Peyer's patch (tissue), 4 donors: ENCODE results near the gene PTGER3. TPM values are rescaled to one million over a fixed set of nuclear protein-coding genes. Genes with fewer than 3 reads are reported as not detected.

Experiments used
- DNase-seq, 3 donors: peaks; one replicate each; pipeline ENCODE4 v3.0.0-alpha.2; 2017 to 2019
- H3K27ac ChIP-seq, 4 donors: fragments of 200-600 bp; sonication (generic); one replicate each; pipeline ENCODE4 v1.5.1; 2016 to 2019
- H3K27me3 ChIP-seq, 2 donors: fragments of 200-600 bp; sonication (generic); one replicate each; pipeline ENCODE4 v1.5.1; 2019
- H3K36me3 ChIP-seq, 3 donors: fragments of 200-600 bp; sonication (generic); one replicate each; pipeline ENCODE4 v1.5.1; 2016 to 2019
- H3K4me1 ChIP-seq, 4 donors: fragments of 200-600 bp; sonication (generic); one replicate each; pipeline ENCODE4 v1.5.1; 2016 to 2019
- H3K4me3 ChIP-seq, 4 donors: fragments of 200-600 bp; sonication (generic); 1 replicate in 3 of 4; 2 replicates in 1 of 4; pipeline ENCODE4 v1.5.1; 2016 to 2019; ENCODE audit warnings: mild to moderate bottlenecking in 1 of 4
- H3K9me3 ChIP-seq, 4 donors: fragments of 200-600 bp; sonication (generic); one replicate each; pipeline ENCODE4 v1.5.1; 2016 to 2019; ENCODE audit warnings: mild to moderate bottlenecking in 1 of 4
- POLR2A ChIP-seq, 2 donors: fragments of 450-650 bp; IDR thresholded peaks; one replicate each; pipeline ENCODE4 v1.5.1; 2017; ENCODE audit warnings: antibody characterized with exemption in 2 of 2, mild to moderate bottlenecking in 2 of 2, moderate library complexity in 2 of 2
- total RNA-seq, 4 donors: library from RNA; depleted of rRNA; stranded (reverse); fragments of >200 nt; gene quantifications; one replicate each; pipeline ENCODE4 v1.1.0, GENCODE V29; 2016
- TF ChIP-seq, protein P1 (sequence below), 6 experiments: fragments of 450-650 bp in 4 of 6; fragments of 200-600 bp in 2 of 6; sonication (generic) in 1 of 6; IDR thresholded peaks; one replicate each; pipeline ENCODE4 v1.5.1; 2017 to 2019; ENCODE audit warnings: antibody characterized with exemption in 6 of 6, mild to moderate bottlenecking in 3 of 6, moderate library complexity in 1 of 6

The PTGER3 gene
- total RNA-seq, 4 donors from 2014 or later, result 1.4 to 9.1 (median 2.5) TPM

DNA sequence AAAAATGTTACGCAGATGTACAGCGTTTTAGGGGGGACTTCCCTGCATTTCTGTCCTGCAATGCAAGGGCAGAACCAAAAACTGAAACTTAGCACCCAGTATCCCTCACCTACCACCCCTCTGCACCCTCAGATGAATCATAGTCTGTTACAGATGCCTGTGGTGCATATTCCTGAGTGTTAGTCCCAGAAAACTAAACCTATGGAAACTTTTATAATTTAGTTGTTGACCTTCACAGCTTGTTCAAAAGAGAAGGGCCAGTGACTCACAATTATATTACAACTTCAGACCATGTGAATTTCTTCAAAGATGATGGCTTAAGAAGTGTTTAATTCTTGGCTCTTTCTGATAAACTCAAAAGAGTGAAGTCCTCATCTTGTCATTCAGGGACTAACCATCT is 5.8 kb downstream of the PTGER3 start:
- peaks cover 0 to 5% (median 2%) of the 10 kb centered on the region in 4 donors for H3K4me1 ChIP-seq
- H3K36me3 ChIP-seq, result no peaks in the 10 kb centered on the region
- no peak overlapping the region for H3K4me3 ChIP-seq
- DNase-seq, result no peak
- no peaks in the 10 kb centered on the region for H3K9me3 ChIP-seq
- H3K27me3 ChIP-seq, result peaks cover 0 to 8% of the 10 kb centered on the region in 2 donors
- TF ChIP-seq POLR2A (IDR thresholded peaks at IDR 0.05), result no peak
- TF ChIP-seq, protein P1, sequence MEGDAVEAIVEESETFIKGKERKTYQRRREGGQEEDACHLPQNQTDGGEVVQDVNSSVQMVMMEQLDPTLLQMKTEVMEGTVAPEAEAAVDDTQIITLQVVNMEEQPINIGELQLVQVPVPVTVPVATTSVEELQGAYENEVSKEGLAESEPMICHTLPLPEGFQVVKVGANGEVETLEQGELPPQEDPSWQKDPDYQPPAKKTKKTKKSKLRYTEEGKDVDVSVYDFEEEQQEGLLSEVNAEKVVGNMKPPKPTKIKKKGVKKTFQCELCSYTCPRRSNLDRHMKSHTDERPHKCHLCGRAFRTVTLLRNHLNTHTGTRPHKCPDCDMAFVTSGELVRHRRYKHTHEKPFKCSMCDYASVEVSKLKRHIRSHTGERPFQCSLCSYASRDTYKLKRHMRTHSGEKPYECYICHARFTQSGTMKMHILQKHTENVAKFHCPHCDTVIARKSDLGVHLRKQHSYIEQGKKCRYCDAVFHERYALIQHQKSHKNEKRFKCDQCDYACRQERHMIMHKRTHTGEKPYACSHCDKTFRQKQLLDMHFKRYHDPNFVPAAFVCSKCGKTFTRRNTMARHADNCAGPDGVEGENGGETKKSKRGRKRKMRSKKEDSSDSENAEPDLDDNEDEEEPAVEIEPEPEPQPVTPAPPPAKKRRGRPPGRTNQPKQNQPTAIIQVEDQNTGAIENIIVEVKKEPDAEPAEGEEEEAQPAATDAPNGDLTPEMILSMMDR (IDR thresholded peaks at IDR 0.05), result no peak
- no peak overlapping the region for H3K27ac ChIP-seq

DNA sequence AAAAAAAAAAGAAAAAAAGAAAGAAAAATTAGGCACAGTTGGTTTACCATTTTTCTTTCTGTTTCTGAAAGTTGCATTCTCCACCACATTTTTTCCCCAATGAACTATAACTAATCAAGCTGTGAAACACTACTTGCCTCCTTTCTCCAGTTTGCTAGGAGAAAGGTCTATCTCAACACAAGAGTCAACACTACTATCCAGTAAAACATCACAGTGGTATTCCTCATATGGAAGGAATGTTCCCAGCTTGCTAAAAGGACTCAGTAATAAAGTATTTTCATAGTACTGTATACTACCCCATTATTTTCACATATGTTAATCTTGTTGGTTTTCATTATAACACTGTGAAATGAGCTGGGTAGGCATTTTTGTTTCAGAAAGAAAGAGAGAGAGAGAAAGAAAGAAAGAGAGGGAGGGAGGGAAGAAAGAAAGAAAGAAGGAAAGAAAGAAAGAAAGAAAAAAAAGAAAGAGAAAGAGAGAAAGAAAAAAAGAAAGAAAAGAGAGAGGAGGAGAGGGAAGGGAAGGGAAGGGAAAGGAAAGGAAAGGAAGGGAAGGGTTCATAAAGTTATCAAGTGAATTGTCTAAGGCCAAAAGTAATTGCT is 7.9 kb downstream of the PTGER3 start:
- H3K36me3 ChIP-seq, result no peaks in the 10 kb centered on the region
- H3K4me3 ChIP-seq, result no peak overlapping the region
- H3K4me1 ChIP-seq, result no peaks in the 10 kb centered on the region
- DNase-seq, result no peak
- no peaks in the 10 kb centered on the region for H3K9me3 ChIP-seq
- TF ChIP-seq, protein P1 (IDR thresholded peaks at IDR 0.05), result no peak
- TF ChIP-seq POLR2A (IDR thresholded peaks at IDR 0.05), result no peak
- no peak overlapping the region for H3K27ac ChIP-seq
- peaks cover 0 to 4% of the 10 kb centered on the region in 2 donors for H3K27me3 ChIP-seq

DNA sequence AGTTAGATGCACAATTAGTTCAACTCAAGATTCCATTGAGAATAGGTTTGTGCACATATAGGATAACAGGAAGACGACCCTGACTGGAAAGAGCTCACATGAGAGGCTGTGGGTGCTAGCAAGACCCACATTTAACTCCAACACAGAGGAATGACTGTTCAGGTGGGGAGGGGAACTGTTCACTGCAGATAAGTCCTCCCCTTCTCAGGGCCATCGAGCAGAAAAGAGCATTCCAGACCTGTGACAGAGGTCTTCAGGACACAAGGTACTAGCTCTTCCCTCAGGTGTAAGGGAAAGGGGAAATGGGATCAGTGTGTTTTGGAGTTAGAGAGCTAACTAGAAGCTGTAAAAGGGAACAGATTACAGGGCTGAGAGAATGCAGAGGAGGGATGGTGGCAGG is 8.7 kb downstream of the PTGER3 start:
- TF ChIP-seq, protein P1 (IDR thresholded peaks at IDR 0.05), result no peak
- no peak for TF ChIP-seq POLR2A (IDR thresholded peaks at IDR 0.05)
- no peak overlapping the region for H3K27ac ChIP-seq
- H3K4me1 ChIP-seq, result no peaks in the 10 kb centered on the region
- H3K36me3 ChIP-seq, result no peaks in the 10 kb centered on the region
- H3K4me3 ChIP-seq, result no peak overlapping the region
- H3K27me3 ChIP-seq, result peaks cover 0 to 4% of the 10 kb centered on the region in 2 donors
- no peak for DNase-seq
- no peaks in the 10 kb centered on the region for H3K9me3 ChIP-seq

DNA sequence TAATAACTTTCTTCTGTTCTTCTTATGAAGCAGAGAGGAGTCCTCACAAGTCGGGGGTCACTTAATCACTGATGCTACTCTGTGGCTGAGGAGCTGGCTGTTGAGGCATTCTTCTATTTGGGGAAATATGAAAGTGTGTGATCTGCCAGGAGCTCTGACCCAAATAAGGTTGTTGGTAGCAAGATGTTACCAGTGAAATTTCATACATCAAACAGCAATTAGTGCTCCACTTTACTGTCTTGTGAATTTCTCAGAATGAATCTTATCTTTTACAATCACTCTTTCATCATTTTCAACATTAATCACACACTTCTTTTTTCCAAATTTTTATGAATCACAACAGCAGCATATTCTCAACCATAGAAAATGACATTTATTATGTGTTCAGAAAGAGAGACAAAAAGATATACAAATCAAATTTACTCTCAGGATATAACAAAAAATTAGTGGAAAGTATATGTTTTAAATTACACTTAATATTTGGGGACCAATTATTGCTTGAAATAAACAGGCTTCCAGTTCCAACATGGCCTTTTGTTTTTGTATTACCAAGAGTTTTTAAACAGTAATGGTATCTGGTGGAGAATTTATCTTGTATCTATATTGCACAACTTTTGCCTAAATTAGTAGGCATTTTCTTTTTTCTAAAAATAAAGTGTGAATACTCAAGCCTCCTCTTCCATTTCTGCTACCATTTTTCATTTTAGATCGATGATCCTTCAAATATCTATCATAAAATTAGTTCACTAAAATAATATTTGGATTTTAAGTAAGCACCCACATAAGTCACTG is 9.6 kb downstream of the PTGER3 start:
- Histone ChIP-seq H3K36me3 (no peaks in the 10 kb centered on the region), H3K4me1 (no peaks in the 10 kb centered on the region), H3K27me3 (peaks cover 0 to 4% of the 10 kb centered on the region in 2 donors), H3K27ac (no peak overlapping the region), H3K9me3 (no peaks in the 10 kb centered on the region), H3K4me3 (no peak overlapping the region)
- no peak for DNase-seq
- no peak for TF ChIP-seq POLR2A (IDR thresholded peaks at IDR 0.05)
- TF ChIP-seq, protein P1 (IDR thresholded peaks at IDR 0.05), result no peak

DNA sequence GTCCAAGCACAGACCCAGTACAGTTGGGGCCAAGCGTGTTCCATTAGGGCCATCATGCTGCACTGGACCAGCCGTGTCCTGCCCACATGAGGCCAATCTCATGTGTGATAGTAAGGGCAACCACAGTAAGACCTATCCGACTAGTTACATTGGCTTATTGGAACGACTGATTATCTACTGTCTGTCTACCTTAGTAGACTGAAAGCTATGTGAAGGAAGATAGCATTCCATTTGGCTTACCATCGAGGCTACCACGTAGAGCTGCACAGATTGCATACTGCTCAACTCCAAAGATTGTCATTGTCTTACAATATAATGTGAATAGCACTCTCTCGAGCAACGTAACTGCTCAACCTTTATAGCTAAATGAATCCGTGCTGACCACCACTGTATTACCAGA is 10.6 kb downstream of the PTGER3 start:
- no peak for DNase-seq
- Histone ChIP-seq H3K36me3 (no peaks in the 10 kb centered on the region), H3K27ac (no peak overlapping the region), H3K9me3 (no peaks in the 10 kb centered on the region), H3K4me1 (no peaks in the 10 kb centered on the region), H3K4me3 (no peak overlapping the region), H3K27me3 (peaks cover 0 to 4% of the 10 kb centered on the region in 2 donors)
- TF ChIP-seq, protein P1 (IDR thresholded peaks at IDR 0.05), result no peak
- no peak for TF ChIP-seq POLR2A (IDR thresholded peaks at IDR 0.05)
